HEK293T (cell line): ENCODE data around the gene MAPT.
"Not testable (repeated sequence)": the region's sequence is repeated elsewhere in the genome, so short reads cannot be mapped to it uniquely, and the experiment has no call there.

Source experiments
- CTCF ChIA-PET: fragments of 350-600 bp; formaldehyde crosslinking; extraction: SDS; loops from one replicate; lab custom pipeline; 2021; ENCODE audit warnings: antibody characterized with exemption, inconsistent platforms; lab: Yijun Ruan, JAX
- POLR2A ChIA-PET: fragments of 350-600 bp; formaldehyde crosslinking; extraction: SDS; loops from one replicate; lab custom pipeline; 2020; ENCODE audit warnings: antibody characterized with exemption, inconsistent platforms; lab: Yijun Ruan, JAX
- DNase-seq: peaks from one replicate; pipeline ENCODE4 v3.0.0; 2012; ENCODE audit warnings: mixed read lengths; ENCODE audit errors: extremely low spot score
- ARNT ChIP-seq: fragments of 450-650 bp; IDR thresholded peaks from 2 replicates; pipeline ENCODE4 v1.6.1; 2017; ENCODE audit warnings: mild to moderate bottlenecking
- BHLHE40 ChIP-seq: fragments of 450-650 bp; IDR thresholded peaks from 2 replicates; pipeline ENCODE4 v1.6.1; 2016; ENCODE audit warnings: mild to moderate bottlenecking, moderate library complexity, borderline replicate concordance
- CTBP1 ChIP-seq: fragments of 450-650 bp; IDR thresholded peaks from 2 replicates; pipeline ENCODE4 v1.6.1; 2016; ENCODE audit warnings: borderline replicate concordance
- ELF4 ChIP-seq: fragments of 450-650 bp; IDR thresholded peaks from 2 replicates; pipeline ENCODE4 v1.6.1; 2017; ENCODE audit warnings: antibody characterized with exemption
- FOXA1 ChIP-seq: fragments of 450-650 bp; IDR thresholded peaks from 2 replicates; pipeline ENCODE4 v1.6.1; 2016; ENCODE audit warnings: mild to moderate bottlenecking
- FOXK2 ChIP-seq: fragments of 450-650 bp; IDR thresholded peaks from 2 replicates; pipeline ENCODE4 v1.6.1; 2016; ENCODE audit warnings: mild to moderate bottlenecking
- FOXM1 ChIP-seq: fragments of 450-650 bp; IDR thresholded peaks from 2 replicates; pipeline ENCODE4 v1.6.1; 2017; ENCODE audit warnings: mild to moderate bottlenecking, borderline replicate concordance
- HDGF ChIP-seq: fragments of 450-650 bp; IDR thresholded peaks from 2 replicates; pipeline ENCODE4 v1.6.1; 2017; ENCODE audit warnings: antibody characterized with exemption, borderline replicate concordance
- L3MBTL2 ChIP-seq: fragments of 450-650 bp; conservative IDR thresholded peaks from 2 replicates; pipeline ENCODE4 v1.6.1; 2016; ENCODE audit warnings: mild to moderate bottlenecking
- LEF1 ChIP-seq: fragments of 450-650 bp; IDR thresholded peaks from 2 replicates; pipeline ENCODE4 v1.6.1; 2017; ENCODE audit warnings: mild to moderate bottlenecking, borderline replicate concordance
- NFRKB ChIP-seq: fragments of 450-650 bp; IDR thresholded peaks from 2 replicates; pipeline ENCODE4 v1.6.1; 2016; ENCODE audit warnings: mild to moderate bottlenecking, moderate library complexity
- PKNOX1 ChIP-seq: fragments of 450-650 bp; IDR thresholded peaks from 2 replicates; pipeline ENCODE4 v1.6.1; 2016
- SP1 ChIP-seq: fragments of 450-650 bp; IDR thresholded peaks from 2 replicates; pipeline ENCODE4 v1.6.1; 2017
- SUZ12 ChIP-seq: fragments of 450-650 bp; IDR thresholded peaks from 2 replicates; pipeline ENCODE4 v1.6.1; 2016; ENCODE audit warnings: mild to moderate bottlenecking
- TARDBP ChIP-seq: fragments of 450-650 bp; IDR thresholded peaks from 2 replicates; pipeline ENCODE4 v1.6.1; 2016
- ZNF384 ChIP-seq: fragments of 450-650 bp; IDR thresholded peaks from 2 replicates; pipeline ENCODE4 v1.6.1; 2016

The MAPT gene

GRCh38 chr17:46020023-46020761 lies 125.8 kb downstream of the MAPT start:
- DNase-seq: no peak
- ChIA-PET POLR2A (no interaction called here), CTCF (no interaction called here)
- no peak for TF ChIP-seq SUZ12
- TF ChIP-seq FOXM1: no peak
- TF ChIP-seq ARNT: no peak
- no peak for TF ChIP-seq PKNOX1
- TF ChIP-seq TARDBP: no peak
- no peak for TF ChIP-seq ZNF384
- TF ChIP-seq L3MBTL2: no peak
- no peak for TF ChIP-seq SP1
- no peak for TF ChIP-seq HDGF
- TF ChIP-seq FOXK2: no peak
- no peak for TF ChIP-seq CTBP1
- TF ChIP-seq BHLHE40: no peak

- ChIA-PET POLR2A (no interaction called here), CTCF (no interaction called here)
- no peak for DNase-seq
- TF ChIP-seq CTBP1: no peak
- no peak for TF ChIP-seq TARDBP
- TF ChIP-seq ZNF384: no peak
- no peak for TF ChIP-seq FOXM1
- TF ChIP-seq HDGF: no peak
- TF ChIP-seq FOXA1: no peak
- TF ChIP-seq LEF1: no peak
- no peak for TF ChIP-seq BHLHE40
- TF ChIP-seq SP1: no peak
- no peak for TF ChIP-seq L3MBTL2
These were observed 126.6 kb downstream of the MAPT start for GRCh38 chr17:46020998-46021397.

- DNase-seq, CTCF ChIA-PET, POLR2A ChIA-PET: not testable (repeated sequence)
These were observed 129.0 kb downstream of the MAPT start for GRCh38 chr17:46023366-46023765.

DNA sequence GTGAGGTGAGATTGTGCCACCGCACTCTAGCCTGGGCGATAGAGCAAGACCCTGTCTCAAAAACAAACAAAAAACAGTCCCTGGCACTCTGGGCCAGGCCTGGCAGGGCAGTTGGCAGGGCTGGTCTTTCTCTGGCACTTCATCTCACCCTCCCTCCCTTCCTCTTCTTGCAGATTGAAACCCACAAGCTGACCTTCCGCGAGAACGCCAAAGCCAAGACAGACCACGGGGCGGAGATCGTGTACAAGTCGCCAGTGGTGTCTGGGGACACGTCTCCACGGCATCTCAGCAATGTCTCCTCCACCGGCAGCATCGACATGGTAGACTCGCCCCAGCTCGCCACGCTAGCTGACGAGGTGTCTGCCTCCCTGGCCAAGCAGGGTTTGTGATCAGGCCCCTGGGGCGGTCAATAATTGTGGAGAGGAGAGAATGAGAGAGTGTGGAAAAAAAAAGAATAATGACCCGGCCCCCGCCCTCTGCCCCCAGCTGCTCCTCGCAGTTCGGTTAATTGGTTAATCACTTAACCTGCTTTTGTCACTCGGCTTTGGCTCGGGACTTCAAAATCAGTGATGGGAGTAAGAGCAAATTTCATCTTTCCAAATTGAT lies 129.5 kb downstream of the MAPT start:
- ChIA-PET CTCF (no interaction called here), POLR2A (no interaction called here)
- no peak for DNase-seq
- TF ChIP-seq L3MBTL2 (no peak), SP1 (no peak), SUZ12 (no peak), HDGF (no peak), CTBP1 (no peak), ELF4 (no peak)

DNA sequence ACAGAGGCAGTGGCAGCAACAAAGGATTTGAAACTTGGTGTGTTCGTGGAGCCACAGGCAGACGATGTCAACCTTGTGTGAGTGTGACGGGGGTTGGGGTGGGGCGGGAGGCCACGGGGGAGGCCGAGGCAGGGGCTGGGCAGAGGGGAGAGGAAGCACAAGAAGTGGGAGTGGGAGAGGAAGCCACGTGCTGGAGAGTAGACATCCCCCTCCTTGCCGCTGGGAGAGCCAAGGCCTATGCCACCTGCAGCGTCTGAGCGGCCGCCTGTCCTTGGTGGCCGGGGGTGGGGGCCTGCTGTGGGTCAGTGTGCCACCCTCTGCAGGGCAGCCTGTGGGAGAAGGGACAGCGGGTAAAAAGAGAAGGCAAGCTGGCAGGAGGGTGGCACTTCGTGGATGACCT lies 130.2 kb downstream of the MAPT start:
- no peak for DNase-seq
- ChIA-PET CTCF (no interaction called here), POLR2A (no interaction called here)
- TF ChIP-seq ZNF384: no peak
- TF ChIP-seq FOXM1: no peak
- no peak for TF ChIP-seq HDGF
- no peak for TF ChIP-seq TARDBP
- TF ChIP-seq CTBP1: no peak
- TF ChIP-seq FOXK2: no peak
- TF ChIP-seq ELF4: no peak

GRCh38 chr17:46025060-46025459 lies 130.7 kb downstream of the MAPT start:
- CTCF ChIA-PET: no interaction called here
- TF ChIP-seq HDGF (no peak), SP1 (no peak)
- DNase-seq: no peak
- POLR2A ChIA-PET: no interaction called here

DNA sequence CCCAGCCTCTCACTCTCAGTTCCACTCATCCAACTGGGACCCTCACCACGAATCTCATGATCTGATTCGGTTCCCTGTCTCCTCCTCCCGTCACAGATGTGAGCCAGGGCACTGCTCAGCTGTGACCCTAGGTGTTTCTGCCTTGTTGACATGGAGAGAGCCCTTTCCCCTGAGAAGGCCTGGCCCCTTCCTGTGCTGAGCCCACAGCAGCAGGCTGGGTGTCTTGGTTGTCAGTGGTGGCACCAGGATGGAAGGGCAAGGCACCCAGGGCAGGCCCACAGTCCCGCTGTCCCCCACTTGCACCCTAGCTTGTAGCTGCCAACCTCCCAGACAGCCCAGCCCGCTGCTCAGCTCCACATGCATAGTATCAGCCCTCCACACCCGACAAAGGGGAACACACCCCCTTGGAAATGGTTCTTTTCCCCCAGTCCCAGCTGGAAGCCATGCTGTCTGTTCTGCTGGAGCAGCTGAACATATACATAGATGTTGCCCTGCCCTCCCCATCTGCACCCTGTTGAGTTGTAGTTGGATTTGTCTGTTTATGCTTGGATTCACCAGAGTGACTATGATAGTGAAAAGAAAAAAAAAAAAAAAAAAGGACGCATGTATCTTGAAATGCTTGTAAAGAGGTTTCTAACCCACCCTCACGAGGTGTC lies 131.3 kb downstream of the MAPT start:
- TF ChIP-seq TARDBP: no peak
- no peak for TF ChIP-seq NFRKB
- no peak for TF ChIP-seq CTBP1
- TF ChIP-seq ELF4: no peak
- TF ChIP-seq SP1: no peak
- no peak for TF ChIP-seq ZNF384
- TF ChIP-seq HDGF: no peak
- no peak for TF ChIP-seq LEF1
- TF ChIP-seq L3MBTL2: no peak
- TF ChIP-seq BHLHE40: no peak
- no peak for TF ChIP-seq PKNOX1
- no peak for TF ChIP-seq FOXA1
- TF ChIP-seq FOXM1: no peak
- no peak for TF ChIP-seq SUZ12
- no peak for TF ChIP-seq FOXK2
- no peak for TF ChIP-seq ARNT
- ChIA-PET CTCF (no interaction called here), POLR2A (no interaction called here)
- DNase-seq: no peak
